ENCODE measurements around the gene OR7G2.

DNA sequence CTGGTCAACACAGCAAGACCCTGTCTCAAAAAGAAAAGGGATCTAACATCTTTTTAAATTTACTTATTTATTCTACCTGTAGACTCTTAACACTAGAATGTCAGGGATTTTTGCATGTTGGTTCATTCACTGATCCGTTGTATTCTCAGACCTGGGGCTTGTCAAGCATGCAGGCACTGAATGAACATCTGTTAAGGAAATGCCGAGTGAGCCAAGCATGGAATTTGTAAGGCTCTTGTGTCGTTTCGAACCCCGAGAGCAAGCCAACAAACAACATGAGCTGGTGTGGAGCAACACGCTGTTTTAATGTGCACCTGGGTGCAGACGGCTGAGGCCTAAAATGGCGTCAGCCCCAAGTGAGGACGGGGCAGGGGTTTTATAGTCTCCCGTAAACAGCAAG is 30.4 kb downstream of the OR7G2 start:
- TF ChIP-seq CTCF (IDR thresholded peaks at IDR 0.05) (no peak), POLR2A (IDR thresholded peaks at IDR 0.05) (no peak)
